HFFc6 (cell line): ENCODE measurements around the gene ZNF629. TPM values are rescaled to one million over a fixed set of nuclear protein-coding genes. Genes with fewer than 3 reads are reported as not detected.

Experiments
- DNase-seq: peaks from one replicate; pipeline ENCODE4 v3.0.0-alpha.2; 2018
- H3K27ac Mint-ChIP-seq: 2 replicates; pipeline ENCODE4 v1.8.0; 2020; ENCODE audit warnings: mild to moderate bottlenecking, mixed read lengths
- H3K27me3 Mint-ChIP-seq: 2 replicates; pipeline ENCODE4 v1.8.0; 2021; ENCODE audit warnings: mild to moderate bottlenecking, moderate library complexity, mixed read lengths; ENCODE audit not compliant: insufficient read depth
- H3K36me3 Mint-ChIP-seq: 2 replicates; pipeline ENCODE4 v1.8.0; 2021; ENCODE audit warnings: low read depth, mixed read lengths
- H3K4me1 Mint-ChIP-seq: 2 replicates; pipeline ENCODE4 v1.8.0; 2020; ENCODE audit warnings: low read depth, mixed read lengths
- H3K4me3 Mint-ChIP-seq: 2 replicates; pipeline ENCODE4 v1.8.0; 2020; ENCODE audit warnings: mild to moderate bottlenecking, moderate library complexity, mixed read lengths
- H3K9me3 Mint-ChIP-seq: 2 replicates; pipeline ENCODE4 v1.8.0; 2020; ENCODE audit warnings: mild to moderate bottlenecking, mixed read lengths
- CTCF ChIP-seq: fragments of 200-600 bp; sonication (generic); IDR thresholded peaks from 2 replicates; pipeline ENCODE4 v1.5.0; 2021; ENCODE audit warnings: antibody characterized with exemption, mild to moderate bottlenecking
- total RNA-seq, 6 experiments: library from RNA; stranded (reverse); fragmentation: NEBNext Ultra II Directional; extraction: Animal tissue kit (Norgen Biotek cat#: 25700); gene quantifications; 2 replicates in 1 of 6; 3 replicates in 5 of 6; pipeline ENCODE4 v1.2.3, GENCODE V29; 2021

ZNF629 gene
- total RNA-seq, 6 experiments from 2014 or later = 19.4 to 21.8 (median 21.0) TPM

GRCh38 chr16:30779596-30779995 lies 7.4 kb downstream of the ZNF629 start:
- no peak for DNase-seq
- TF ChIP-seq CTCF = no peak
- Mint-ChIP-seq H3K36me3 (peaks cover 12% of the 10 kb centered on the region; the same call in 1 of the 2 replicates), H3K4me3 (no peak overlapping the region), H3K27me3 (peaks cover 13% of the 10 kb centered on the region), H3K4me1 (peaks cover 31% of the 10 kb centered on the region), H3K27ac (no peak overlapping the region), H3K9me3 (no peaks in the 10 kb centered on the region)

GRCh38 chr16:30778549-30779244 lies 8.3 kb downstream of the ZNF629 start:
- peak overlapping the region; percentile 36; the same call in 1 of the 2 replicates for H3K4me3 Mint-ChIP-seq
- peaks cover 12% of the 10 kb centered on the region; the same call in 1 of the 2 replicates for H3K36me3 Mint-ChIP-seq
- DNase-seq = no peak
- peaks cover 13% of the 10 kb centered on the region for H3K27me3 Mint-ChIP-seq
- peak overlapping the region; percentile 76 for H3K27ac Mint-ChIP-seq
- no peak for TF ChIP-seq CTCF
- H3K9me3 Mint-ChIP-seq = no peaks in the 10 kb centered on the region
- peaks cover 35% of the 10 kb centered on the region for H3K4me1 Mint-ChIP-seq

GRCh38 chr16:30777591-30778297 lies 9.3 kb downstream of the ZNF629 start:
- H3K9me3 Mint-ChIP-seq = no peaks in the 10 kb centered on the region

GRCh38 chr16:30775392-30776188 lies 11.4 kb downstream of the ZNF629 start:
- H3K4me1 Mint-ChIP-seq = peaks cover 35% of the 10 kb centered on the region
- peak; percentile 83 for DNase-seq
- H3K4me3 Mint-ChIP-seq = peak overlapping the region; percentile 93
- no peak for TF ChIP-seq CTCF
- peak overlapping the region; percentile 97 for H3K27ac Mint-ChIP-seq
- H3K27me3 Mint-ChIP-seq = peaks cover 17% of the 10 kb centered on the region
- peaks cover 24% of the 10 kb centered on the region; the same call in 1 of the 2 replicates for H3K36me3 Mint-ChIP-seq
- no peaks in the 10 kb centered on the region for H3K9me3 Mint-ChIP-seq

More at GRCh38 chr16:30777591-30778297, 9.3 kb downstream of the ZNF629 start:
- Mint-ChIP-seq H3K36me3 (peaks cover 11% of the 10 kb centered on the region; the same call in 1 of the 2 replicates), H3K27ac (peak overlapping the region; percentile 97), H3K4me3 (0 out of 2 replicates have a peak overlapping the region, but pooled peaks have one; percentile 93), H3K4me1 (peaks cover 35% of the 10 kb centered on the region), H3K27me3 (peaks cover 13% of the 10 kb centered on the region)
- no peak for DNase-seq
- TF ChIP-seq CTCF = no peak

GRCh38 chr16:30775131-30775391 lies 11.9 kb downstream of the ZNF629 start:
- H3K36me3 Mint-ChIP-seq = peaks cover 24% of the 10 kb centered on the region; the same call in 1 of the 2 replicates
- peak overlapping the region; percentile 97 for H3K27ac Mint-ChIP-seq
- peak overlapping the region; percentile 93 for H3K4me3 Mint-ChIP-seq
- peaks cover 35% of the 10 kb centered on the region for H3K4me1 Mint-ChIP-seq
- H3K27me3 Mint-ChIP-seq = peaks cover 17% of the 10 kb centered on the region
- TF ChIP-seq CTCF = no peak
- DNase-seq = no peak
- H3K9me3 Mint-ChIP-seq = no peaks in the 10 kb centered on the region
